OCI-LY7 (cell line): ENCODE data around the gene EIF4E2. TPM values are rescaled to one million over a fixed set of nuclear protein-coding genes. Genes with fewer than 3 reads are reported as not detected.

ENCODE experiments used
- BruUV-seq: library from RNA; stranded (reverse); fragments of 400-500 nt; replicated peaks from 2 replicates; lab custom pipeline; 2021; lab: Mats Ljungman, UMichigan
- CTCF ChIA-PET: fragments of 300-600 bp; sonication (Branson Sonifier 250); formaldehyde crosslinking; loops from one replicate; lab custom pipeline; 2022; ENCODE audit warnings: antibody characterized with exemption; ENCODE audit not compliant: unreplicated experiment; lab: Charles Lee
- POLR2A ChIA-PET: fragments of 300-600 bp; sonication (Branson Sonifier 250); formaldehyde crosslinking; loops from one replicate; lab custom pipeline; 2022; ENCODE audit warnings: antibody characterized with exemption; lab: Charles Lee
- DNase-seq: peaks from one replicate; pipeline ENCODE4 v3.0.0-alpha.2; 2015; ENCODE audit warnings: low spot score
- H2AFZ ChIP-seq: fragments of 200-600 bp; sonication (generic), shearing (Covaris generic); 2 replicates; pipeline ENCODE4 v1.6.1; 2014; ENCODE audit warnings: mild to moderate bottlenecking, antibody characterized with exemption, low read length, moderate library complexity
- H3K27ac ChIP-seq: fragments of 200-600 bp; sonication (generic); 2 replicates; pipeline ENCODE4 v1.5.1; 2014; ENCODE audit warnings: mixed run types, low read depth, mild to moderate bottlenecking, moderate library complexity, low read length, inconsistent platforms; ENCODE audit not compliant: poor library complexity, severe bottlenecking
- H3K36me3 ChIP-seq: fragments of 200-600 bp; sonication (generic); 2 replicates; pipeline ENCODE4 v1.6.1; 2014; ENCODE audit warnings: mild to moderate bottlenecking, antibody characterized with exemption, low read length, moderate library complexity, mixed read lengths; ENCODE audit not compliant: insufficient read depth
- H3K4me1 ChIP-seq: fragments of 200-600 bp; sonication (generic); 2 replicates; pipeline ENCODE4 v1.5.1; 2014; ENCODE audit warnings: mild to moderate bottlenecking, low read length; ENCODE audit not compliant: insufficient read depth, poor library complexity, severe bottlenecking
- H3K4me2 ChIP-seq: fragments of 200-600 bp; sonication (generic); 2 replicates; pipeline ENCODE4 v1.6.1; 2014; ENCODE audit warnings: mild to moderate bottlenecking, low read length
- H3K4me3 ChIP-seq: fragments of 200-600 bp; sonication (generic); 2 replicates; pipeline ENCODE4 v1.5.1; 2014; ENCODE audit warnings: mild to moderate bottlenecking, low read depth, low read length; ENCODE audit not compliant: poor library complexity, severe bottlenecking
- H3K79me2 ChIP-seq: fragments of 200-600 bp; sonication (generic); 2 replicates; pipeline ENCODE4 v1.6.1; 2016; ENCODE audit warnings: low read depth, mild to moderate bottlenecking, low read length, moderate library complexity, mixed read lengths; ENCODE audit not compliant: insufficient read depth
- H3K9me2 ChIP-seq: fragments of 200-600 bp; sonication (generic); 2 replicates; pipeline ENCODE4 v1.6.1; 2016; ENCODE audit warnings: mild to moderate bottlenecking, low read length, mixed read lengths; ENCODE audit not compliant: insufficient read depth
- H3K9me3 ChIP-seq: fragments of 200-600 bp; sonication (generic); 2 replicates; pipeline ENCODE4 v1.6.1; 2014; ENCODE audit warnings: mild to moderate bottlenecking, mixed run types, low read length, mixed read lengths
- H4K20me1 ChIP-seq: fragments of 200-600 bp; sonication (generic); 2 replicates; pipeline ENCODE4 v1.6.1; 2014; ENCODE audit warnings: mild to moderate bottlenecking, antibody characterized with exemption, low read length, moderate library complexity, mixed read lengths; ENCODE audit not compliant: insufficient read depth
- EZH2phosphoT487 ChIP-seq: fragments of 200-600 bp; sonication (generic); IDR thresholded peaks from 2 replicates; pipeline ENCODE4 v1.6.1; 2018; ENCODE audit warnings: low read depth, borderline replicate concordance, mild to moderate bottlenecking, mixed run types, antibody characterized with exemption, low read length, moderate library complexity, mixed read lengths
- intact Hi-C: fragments of 100-400 bp; cut with micrococcal nuclease; formaldehyde crosslinking; loops from one replicate; pipeline ENCODE4 v1.10.0; 2022; ENCODE audit not compliant: unreplicated experiment
- total RNA-seq, 2 experiments: library from RNA; depleted of rRNA in 1 of 2; stranded (reverse); fragments of >200 nt in 1 of 2; shearing (Covaris generic) in 1 of 2; gene quantifications; 2 replicates each; pipeline ENCODE4 v1.2.3, GENCODE V29; 2014 to 2022
- TF ChIP-seq, protein P1 (sequence below): fragments of 200-600 bp; sonication (generic); conservative IDR thresholded peaks from 2 replicates; pipeline ENCODE4 v1.5.1; 2014; ENCODE audit warnings: mild to moderate bottlenecking, antibody characterized with exemption, low read length, moderate library complexity, mixed read lengths

EIF4E2 gene
- total RNA-seq, 2 experiments from 2014 or later: 59.9 to 76.3 TPM

DNA sequence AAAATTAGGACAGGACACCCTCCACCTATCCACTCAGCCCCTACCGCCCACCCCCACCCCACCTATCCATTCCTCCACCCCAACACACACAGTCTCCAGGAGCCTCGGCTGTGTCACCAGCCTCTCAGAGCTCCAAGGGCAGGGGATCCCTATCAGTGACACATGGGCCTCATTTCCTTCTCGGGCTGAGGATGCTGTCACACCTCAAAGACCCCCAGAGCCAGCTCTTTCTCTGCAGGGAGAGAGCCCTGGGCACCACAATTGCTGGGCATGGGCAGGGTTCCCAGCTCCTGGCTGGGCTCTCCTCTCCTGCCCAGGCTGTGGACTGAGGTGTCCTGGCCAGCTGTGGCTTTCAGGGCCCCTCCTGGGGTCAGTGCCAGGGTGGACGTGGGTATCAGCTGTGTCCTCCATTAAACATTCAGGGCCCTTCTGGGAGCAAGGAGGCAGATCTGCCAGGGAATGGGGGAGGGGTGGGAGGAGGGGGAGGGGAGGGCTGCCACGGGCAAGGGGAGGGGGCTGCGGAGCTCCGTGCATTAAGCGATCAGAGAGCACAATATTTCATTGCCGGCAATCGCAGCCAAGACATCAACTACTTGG is 48.6 kb upstream of the EIF4E2 start:
- ChIA-PET POLR2A (interaction anchor here (0.7 kb wide), 1 partner anchor 250 kb away, joined by 3 read pairs; no protein-coding TSS in a partner anchor), CTCF (no interaction called here)
- TF ChIP-seq, protein P1, sequence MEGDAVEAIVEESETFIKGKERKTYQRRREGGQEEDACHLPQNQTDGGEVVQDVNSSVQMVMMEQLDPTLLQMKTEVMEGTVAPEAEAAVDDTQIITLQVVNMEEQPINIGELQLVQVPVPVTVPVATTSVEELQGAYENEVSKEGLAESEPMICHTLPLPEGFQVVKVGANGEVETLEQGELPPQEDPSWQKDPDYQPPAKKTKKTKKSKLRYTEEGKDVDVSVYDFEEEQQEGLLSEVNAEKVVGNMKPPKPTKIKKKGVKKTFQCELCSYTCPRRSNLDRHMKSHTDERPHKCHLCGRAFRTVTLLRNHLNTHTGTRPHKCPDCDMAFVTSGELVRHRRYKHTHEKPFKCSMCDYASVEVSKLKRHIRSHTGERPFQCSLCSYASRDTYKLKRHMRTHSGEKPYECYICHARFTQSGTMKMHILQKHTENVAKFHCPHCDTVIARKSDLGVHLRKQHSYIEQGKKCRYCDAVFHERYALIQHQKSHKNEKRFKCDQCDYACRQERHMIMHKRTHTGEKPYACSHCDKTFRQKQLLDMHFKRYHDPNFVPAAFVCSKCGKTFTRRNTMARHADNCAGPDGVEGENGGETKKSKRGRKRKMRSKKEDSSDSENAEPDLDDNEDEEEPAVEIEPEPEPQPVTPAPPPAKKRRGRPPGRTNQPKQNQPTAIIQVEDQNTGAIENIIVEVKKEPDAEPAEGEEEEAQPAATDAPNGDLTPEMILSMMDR: no peak
- TF ChIP-seq EZH2phosphoT487: no peak
- Histone ChIP-seq H3K27ac (no peak overlapping the region), H3K36me3 (no peaks in the 10 kb centered on the region), H3K9me2 (no peaks in the 10 kb centered on the region), H3K9me3 (no peaks in the 10 kb centered on the region), H2AFZ (no peak overlapping the region), H3K79me2 (no peaks in the 10 kb centered on the region), H3K4me3 (no peak overlapping the region), H3K4me1 (no peaks in the 10 kb centered on the region), H4K20me1 (no peaks in the 10 kb centered on the region), H3K4me2 (no peak overlapping the region)
- no peak for DNase-seq
- intact Hi-C loops: no loop called here
- BruUV-seq: no TSS peak

DNA sequence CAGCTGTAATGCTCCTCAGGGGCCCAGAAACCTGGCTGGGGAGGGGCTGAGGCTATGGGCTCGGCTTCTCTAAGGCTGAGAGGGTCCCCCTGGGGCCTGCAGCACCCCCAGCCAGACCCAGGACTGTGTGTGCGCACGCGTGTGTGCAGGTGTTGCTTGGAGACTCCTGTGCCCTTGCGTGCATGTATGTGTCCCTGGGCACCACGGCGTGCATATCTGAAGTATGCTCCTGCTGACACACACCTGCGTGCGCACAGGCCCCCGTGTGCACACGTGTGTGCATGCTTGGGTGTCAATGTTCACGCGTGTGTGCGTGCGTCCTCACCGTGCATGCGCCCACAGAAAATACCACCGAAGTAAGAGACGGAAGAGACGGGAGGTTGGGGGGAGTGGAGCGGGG is 48.0 kb upstream of the EIF4E2 start:
- no peaks in the 10 kb centered on the region for H4K20me1 ChIP-seq

More for the DNA sequence above, 48.0 kb upstream of the EIF4E2 start:
- POLR2A ChIA-PET: no interaction called here
- Histone ChIP-seq H3K9me2 (no peaks in the 10 kb centered on the region), H3K4me3 (no peak overlapping the region), H3K36me3 (no peaks in the 10 kb centered on the region), H3K27ac (no peak overlapping the region), H3K4me1 (no peaks in the 10 kb centered on the region), H3K9me3 (no peaks in the 10 kb centered on the region), H2AFZ (no peak overlapping the region), H3K79me2 (no peaks in the 10 kb centered on the region), H3K4me2 (no peak overlapping the region)
- CTCF ChIA-PET: no interaction called here
- BruUV-seq: no TSS peak
- no peak for DNase-seq
- intact Hi-C loops: no loop called here
- TF ChIP-seq EZH2phosphoT487: no peak
- TF ChIP-seq, protein P1: no peak
